ENCODE data around the gene BRMS1.
A peak's percentile ranks its signal among the peaks of the same experiment; 100 is the strongest.
"Not testable (repeated sequence)": the region's sequence is repeated elsewhere in the genome, so short reads cannot be mapped to it uniquely, and the experiment has no call there.

Gene BRMS1

GRCh38 chr11:66344550-66345315 lies at the start of gene BRMS1:
Gene BRMS1, minus strand, starts transcription at chr11:66345104. Its CDS starts 2,870 bp downstream, at chr11:66342234.
- DNase-seq (ENCODE audit: low read depth), result peak; percentile 84

GRCh38 chr11:66393954-66394353 lies 49.0 kb upstream of the BRMS1 start:
- no peak for DNase-seq (ENCODE audit: low read depth)

GRCh38 chr11:66391322-66391721 lies 46.4 kb upstream of the BRMS1 start:
- DNase-seq (ENCODE audit: low read depth), result no peak

- DNase-seq (ENCODE audit: low read depth), result peak; percentile 32
Observed at GRCh38 chr11:66388780-66389386, 44.0 kb upstream of the BRMS1 start.

GRCh38 chr11:66386171-66387069 lies 41.5 kb upstream of the BRMS1 start:
- DNase-seq (ENCODE audit: low read depth), result peak; percentile 68

GRCh38 chr11:66384316-66384715 lies 39.4 kb upstream of the BRMS1 start:
- DNase-seq (ENCODE audit: low read depth), result not testable (repeated sequence)

- not testable (repeated sequence) for DNase-seq (ENCODE audit: low read depth)
Observed at GRCh38 chr11:66380264-66380663, 35.4 kb upstream of the BRMS1 start.

GRCh38 chr11:66373690-66374287 lies 28.9 kb upstream of the BRMS1 start:
- not testable (repeated sequence) for DNase-seq (ENCODE audit: low read depth)

- DNase-seq (ENCODE audit: low read depth), result no peak
Observed at GRCh38 chr11:66373265-66373664, 28.4 kb upstream of the BRMS1 start.

- no peak for DNase-seq (ENCODE audit: low read depth)
Observed at GRCh38 chr11:66371627-66372415, 26.9 kb upstream of the BRMS1 start, which contains the start of gene SLC29A2. Gene SLC29A2, minus strand, starts transcription at chr11:66371760. Its CDS starts 169 bp downstream, at chr11:66371591.

- no peak for DNase-seq (ENCODE audit: low read depth)
Observed at GRCh38 chr11:66369073-66369894, 24.4 kb upstream of the BRMS1 start.

GRCh38 chr11:66368484-66368883 lies 23.6 kb upstream of the BRMS1 start:
- DNase-seq (ENCODE audit: low read depth), result no peak

- DNase-seq (ENCODE audit: low read depth), result no peak
Observed at GRCh38 chr11:66367561-66368312, 22.8 kb upstream of the BRMS1 start.

GRCh38 chr11:66366844-66367477 lies 22.1 kb upstream of the BRMS1 start:
- no peak for DNase-seq (ENCODE audit: low read depth)

GRCh38 chr11:66365711-66366619 lies 21.1 kb upstream of the BRMS1 start:
- DNase-seq (ENCODE audit: low read depth), result no peak

GRCh38 chr11:66365166-66365565 lies 20.3 kb upstream of the BRMS1 start:
- DNase-seq (ENCODE audit: low read depth), result no peak

- no peak for DNase-seq (ENCODE audit: low read depth)
Observed at GRCh38 chr11:66363805-66364535, 19.1 kb upstream of the BRMS1 start.

Data from HS-5 (cell line).